HG03095 (cell line): ENCODE data around the gene PTPRK.

Experiments
- ATAC-seq: cut with Tn5 transposase; IDR thresholded peaks from one replicate; pipeline ENCODE4 v1.9.1; 2021; ENCODE audit warnings: moderate library complexity; ENCODE audit not compliant: unreplicated experiment

The PTPRK gene

DNA sequence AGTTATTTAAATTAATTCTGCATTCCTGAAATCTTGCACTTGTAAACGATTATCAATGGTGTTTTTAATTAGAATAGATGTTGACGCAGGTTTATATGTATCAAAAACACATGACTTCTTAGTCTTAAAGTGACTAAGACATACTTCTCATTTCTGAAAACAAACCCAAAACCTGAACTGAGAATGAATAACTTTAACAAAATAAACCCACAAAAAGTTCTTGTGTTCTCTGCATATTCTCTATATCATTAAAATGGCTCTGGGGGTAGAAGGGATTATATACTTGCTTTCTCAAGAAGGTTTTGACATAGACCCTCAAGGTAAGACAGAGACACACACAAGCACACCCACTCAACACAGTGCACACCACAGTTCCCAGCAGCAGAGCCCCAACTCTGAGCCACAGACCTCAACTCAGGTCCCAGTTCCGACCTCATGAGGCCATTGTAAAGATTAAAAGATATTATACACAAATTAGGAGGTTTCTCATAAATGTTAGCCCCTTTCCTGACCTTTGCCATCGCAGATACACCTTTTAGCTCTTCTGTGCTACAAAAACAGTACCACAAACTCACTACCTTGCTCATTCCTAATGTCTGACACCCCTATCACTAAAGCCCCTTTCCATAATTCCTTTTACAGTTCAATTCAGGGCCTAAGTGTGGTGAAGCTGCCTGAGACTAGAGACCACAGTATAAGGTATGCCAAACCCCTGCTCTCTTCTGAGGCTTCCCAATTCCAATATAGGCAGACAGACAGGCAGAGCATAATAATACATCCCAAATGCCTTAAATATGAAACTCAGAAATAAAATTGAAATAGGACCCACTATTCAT is 267.8 kb downstream of the PTPRK start:
- ATAC-seq: peak; percentile 57

- ATAC-seq: no peak
Measured at GRCh38 chr6:128251445-128252340, 268.7 kb downstream of the PTPRK start.

GRCh38 chr6:128250370-128251070 is 269.9 kb downstream of the PTPRK start:
- no peak for ATAC-seq

DNA sequence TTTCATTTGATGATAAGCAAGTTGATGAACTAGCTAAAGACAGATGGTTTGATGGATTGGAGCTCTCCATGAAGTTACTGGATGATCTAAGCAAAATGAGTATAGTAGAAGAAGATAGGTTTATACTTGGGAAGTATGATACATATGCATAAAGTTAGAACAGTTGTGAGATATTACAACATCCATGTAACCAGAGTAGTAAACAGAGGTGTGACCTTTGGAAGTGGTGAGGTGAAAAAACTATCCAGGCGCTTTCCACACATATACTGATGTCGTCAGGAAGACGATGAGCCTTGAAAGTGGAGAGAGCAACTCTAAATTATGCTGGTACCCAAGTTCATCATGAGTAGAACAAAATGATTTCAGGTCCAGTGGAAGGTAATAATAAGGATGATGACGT is 271.0 kb downstream of the PTPRK start:
- ATAC-seq: no peak

DNA sequence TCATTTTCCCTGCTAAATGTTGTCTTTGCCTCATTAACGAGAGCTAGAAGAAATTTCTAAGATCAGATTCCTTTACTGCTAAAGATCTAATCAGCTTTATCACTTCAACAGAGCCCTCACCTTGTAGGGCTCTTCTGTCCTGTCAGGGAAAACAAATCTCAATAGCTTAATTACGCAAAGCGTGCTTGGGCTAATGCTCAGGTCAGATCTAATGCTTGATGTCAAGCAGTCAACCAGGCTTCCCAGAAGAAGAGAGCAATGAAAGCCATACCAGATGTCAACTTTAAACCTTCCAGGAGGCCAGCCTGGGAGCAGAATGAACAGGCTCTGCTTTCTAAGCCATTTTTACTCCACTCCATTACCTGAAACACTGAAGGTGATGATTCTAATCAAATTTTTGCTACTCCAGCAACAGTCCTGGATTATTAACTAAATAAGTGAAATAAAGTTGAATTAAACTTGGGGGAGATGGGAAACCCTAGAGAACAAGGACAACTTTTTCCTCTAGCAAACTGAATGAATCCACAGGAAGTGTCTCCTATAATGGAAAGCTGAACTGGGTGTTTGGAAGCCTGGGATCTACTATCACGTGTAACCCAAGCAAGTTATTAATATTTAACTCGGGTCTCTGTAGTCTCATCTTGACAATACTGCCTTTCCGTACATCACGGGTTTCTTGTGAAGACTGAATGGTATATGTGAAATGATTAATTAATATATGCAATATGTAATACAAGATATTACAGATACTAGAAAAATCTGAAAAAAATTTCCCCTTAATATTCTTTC is 273.7 kb downstream of the PTPRK start:
- ATAC-seq: no peak

GRCh38 chr6:128244751-128245405 is 275.5 kb downstream of the PTPRK start:
- ATAC-seq: no peak

- ATAC-seq: no peak
Measured at GRCh38 chr6:128242765-128243403, 277.5 kb downstream of the PTPRK start.

- no peak for ATAC-seq
Measured at GRCh38 chr6:128241216-128241615, 279.2 kb downstream of the PTPRK start.

DNA sequence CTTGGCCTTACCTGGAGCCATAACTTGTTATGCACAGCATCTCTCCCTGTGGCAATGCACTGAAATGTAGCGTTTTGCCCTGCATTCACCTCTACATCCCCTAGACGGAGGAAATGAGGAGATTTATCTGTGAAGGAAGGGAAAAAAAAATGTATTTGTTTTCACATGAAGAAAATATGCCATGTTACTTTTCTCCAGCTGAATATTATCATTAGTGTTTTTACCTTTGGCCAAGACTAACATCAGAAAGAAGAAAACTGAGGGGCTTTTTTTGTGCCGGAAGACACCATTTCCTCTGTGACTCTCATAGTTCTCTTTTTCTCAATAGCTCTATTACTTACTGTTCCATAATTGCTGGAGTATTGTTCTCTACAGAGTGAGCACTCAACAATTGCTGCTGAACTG is 280.4 kb downstream of the PTPRK start:
- peak; percentile 81 for ATAC-seq

GRCh38 chr6:128239146-128239545 is 281.3 kb downstream of the PTPRK start:
- no peak for ATAC-seq

DNA sequence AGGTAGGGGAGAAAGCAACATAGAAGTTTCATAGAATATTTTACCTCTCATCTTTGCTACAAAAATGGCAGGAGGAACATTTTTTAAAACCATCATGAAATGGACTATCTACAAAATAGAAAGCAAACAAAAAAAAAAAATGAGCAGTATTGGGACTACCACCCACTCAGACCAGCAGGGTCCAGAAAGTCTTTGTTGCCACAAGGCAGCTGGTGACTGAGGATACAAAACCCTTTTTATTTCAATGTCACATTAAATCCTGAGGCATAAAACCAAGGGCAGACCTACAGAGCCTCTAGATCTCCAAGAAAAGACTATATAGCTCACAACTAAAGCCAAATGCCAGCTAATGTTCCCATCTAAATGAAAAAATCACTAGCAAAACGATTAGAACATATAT is 282.2 kb downstream of the PTPRK start:
- ATAC-seq: no peak

- no peak for ATAC-seq
Measured at GRCh38 chr6:128235556-128235955, 284.8 kb downstream of the PTPRK start.

DNA sequence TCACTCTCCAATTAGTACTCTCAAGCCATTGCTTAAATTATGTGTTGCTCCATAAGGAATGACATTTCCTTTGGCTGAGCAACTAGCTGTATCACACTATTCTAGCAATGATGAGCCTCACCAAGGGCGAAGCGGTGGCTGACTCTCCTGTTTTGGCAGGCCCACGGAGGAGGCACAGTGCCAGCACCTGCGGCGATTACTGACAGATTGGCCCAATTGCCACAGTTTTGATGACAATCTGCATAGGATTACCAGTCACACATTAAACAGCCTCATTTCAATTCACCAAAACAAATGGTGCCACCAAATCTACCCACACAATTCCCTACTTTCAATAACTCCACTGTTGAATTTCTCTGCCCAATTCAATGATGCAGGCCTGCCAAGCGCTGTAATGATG is 286.9 kb downstream of the PTPRK start:
- no peak for ATAC-seq

DNA sequence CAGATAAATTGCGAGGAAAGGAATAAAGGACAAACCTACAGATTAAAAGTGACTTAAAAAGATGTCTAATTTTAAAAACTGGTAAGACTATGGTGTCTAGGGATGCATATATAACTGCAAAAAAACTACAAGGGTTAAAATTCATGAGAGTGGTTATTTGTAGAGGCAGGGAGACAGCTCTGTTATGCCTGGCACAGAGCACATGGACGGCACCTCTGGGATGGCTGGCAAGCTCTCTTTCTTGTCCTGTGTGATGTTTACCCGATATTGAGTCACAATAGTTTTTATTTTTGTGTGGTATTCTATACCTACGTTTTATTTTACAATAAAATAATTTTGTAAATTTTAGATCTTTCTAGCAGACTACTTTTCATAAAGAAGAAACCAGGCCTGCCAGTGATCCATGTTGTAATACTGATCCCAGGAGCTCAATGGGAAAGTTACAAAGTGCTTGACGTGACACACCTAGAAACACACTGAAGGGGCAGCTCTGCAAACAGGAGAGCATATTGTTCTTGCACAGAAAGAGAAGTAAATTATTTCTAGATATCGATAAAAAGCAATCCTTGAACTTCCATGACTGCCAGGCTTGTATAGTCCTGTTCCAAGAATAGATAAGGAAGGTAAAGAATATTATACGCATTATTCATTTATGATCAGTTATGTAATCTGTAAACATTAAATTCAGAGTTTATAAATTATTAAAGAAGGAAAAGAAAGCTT is 290.0 kb downstream of the PTPRK start:
- ATAC-seq: no peak

DNA sequence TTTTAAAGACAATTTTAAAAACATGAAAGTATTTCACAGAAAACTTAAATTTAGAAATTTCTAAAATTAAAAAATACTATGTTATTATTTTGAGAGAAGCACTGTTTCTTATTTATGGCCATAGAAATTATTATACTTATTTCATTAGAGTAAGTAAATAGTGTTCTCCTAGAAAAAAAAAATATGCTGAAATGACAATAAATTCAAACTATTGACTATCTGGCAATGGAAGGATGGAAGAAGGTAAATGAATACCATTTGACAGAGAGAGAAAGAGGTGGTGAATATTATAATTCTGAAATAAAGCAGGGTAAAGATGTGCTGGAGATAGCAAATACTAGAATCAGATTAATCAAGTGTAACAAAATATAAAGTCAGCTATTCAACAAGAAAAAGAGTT is 294.8 kb downstream of the PTPRK start:
- no peak for ATAC-seq

- ATAC-seq: no peak
Measured at GRCh38 chr6:128216917-128217316, 303.5 kb downstream of the PTPRK start.

DNA sequence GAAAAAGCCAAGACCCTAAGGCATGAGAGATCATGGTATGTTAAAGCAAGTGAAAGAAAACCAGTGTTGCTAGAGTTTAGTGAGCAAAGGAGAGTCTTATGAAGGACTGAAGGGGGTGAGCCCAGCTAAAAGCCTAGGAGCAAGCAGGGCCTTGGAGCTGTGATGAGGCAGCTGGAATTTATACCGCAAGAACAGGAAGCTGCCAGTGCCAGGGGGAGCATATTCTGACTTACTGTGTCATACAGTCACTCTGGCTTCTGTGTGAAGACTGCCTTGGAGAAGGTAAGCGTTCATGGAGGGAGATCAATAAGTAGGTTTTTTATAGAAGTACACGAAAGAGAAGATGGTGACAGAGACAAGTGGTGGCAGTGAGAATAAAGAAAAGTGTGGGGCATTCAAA is 310.6 kb downstream of the PTPRK start:
- ATAC-seq: no peak

DNA sequence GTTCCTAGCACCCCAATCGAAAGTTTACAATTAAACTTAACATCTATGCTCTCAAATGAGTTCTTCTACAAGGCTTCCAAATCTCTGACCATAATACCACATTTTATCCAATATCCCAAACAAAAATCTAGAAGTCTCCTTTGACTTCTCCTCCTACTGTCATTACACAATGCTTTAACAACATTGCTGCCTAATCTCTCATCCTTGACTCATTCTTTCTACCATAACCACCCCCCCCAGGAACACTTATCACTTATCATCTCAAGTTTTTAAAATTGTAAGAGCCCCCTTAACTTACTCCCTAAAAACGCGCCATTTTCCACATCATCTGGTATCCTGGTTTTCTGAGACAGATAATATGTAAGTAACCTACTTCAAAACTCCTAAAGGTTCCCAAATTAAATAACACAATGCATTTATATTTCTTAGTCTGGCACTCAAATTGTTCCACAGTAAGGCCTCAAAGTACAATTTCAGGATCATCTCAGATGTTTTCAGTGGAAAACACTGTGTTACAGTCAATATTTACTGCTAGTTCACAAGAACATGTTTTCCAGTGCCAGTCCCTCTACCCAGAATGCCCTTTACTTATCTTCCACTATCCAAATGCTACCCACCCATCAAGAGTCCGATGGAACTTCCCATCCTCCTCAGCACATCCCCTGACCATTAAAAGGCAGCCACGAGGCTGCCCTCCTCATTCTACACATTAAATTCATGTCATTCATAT is 311.4 kb downstream of the PTPRK start:
- no peak for ATAC-seq
